GM13977 (cell line): ENCODE results near the gene RNF212B.

Experiments
- DNase-seq: peaks from one replicate; pipeline ENCODE4 v3.0.0; 2012; ENCODE audit warnings: low spot score
- CTCF ChIP-seq: IDR thresholded peaks from 2 replicates; pipeline ENCODE4 v1.5.1; 2012; ENCODE audit warnings: mild to moderate bottlenecking, control low read depth; ENCODE audit not compliant: insufficient read depth; ENCODE audit errors: extremely low read depth, missing control alignments
- in situ Hi-C: fragments of 300-500 bp; cut with MboI; formaldehyde crosslinking; loops from one replicate; pipeline ENCODE4 v1.12.0; 2022; ENCODE audit warnings: low sequenced_read_pairs, low pct_unique_long_range_greater_than_20kb, mixed read lengths, inconsistent platforms; ENCODE audit not compliant: unreplicated experiment

RNF212B gene

GRCh38 chr14:23285530-23286019 lies 47.8 kb downstream of the RNF212B start:
- no peak for TF ChIP-seq CTCF
- in situ Hi-C loops, result no loop called here
- DNase-seq, result no peak

- in situ Hi-C loops, result no loop called here
- no peak for TF ChIP-seq CTCF
- peak; percentile 97 for DNase-seq
These were observed 48.5 kb downstream of the RNF212B start, which contains the start of gene HOMEZ for GRCh38 chr14:23286020-23286901. Gene HOMEZ (minus strand): TSS chr14:23286132. CDS start chr14:23285952, 180 bp downstream.

DNA sequence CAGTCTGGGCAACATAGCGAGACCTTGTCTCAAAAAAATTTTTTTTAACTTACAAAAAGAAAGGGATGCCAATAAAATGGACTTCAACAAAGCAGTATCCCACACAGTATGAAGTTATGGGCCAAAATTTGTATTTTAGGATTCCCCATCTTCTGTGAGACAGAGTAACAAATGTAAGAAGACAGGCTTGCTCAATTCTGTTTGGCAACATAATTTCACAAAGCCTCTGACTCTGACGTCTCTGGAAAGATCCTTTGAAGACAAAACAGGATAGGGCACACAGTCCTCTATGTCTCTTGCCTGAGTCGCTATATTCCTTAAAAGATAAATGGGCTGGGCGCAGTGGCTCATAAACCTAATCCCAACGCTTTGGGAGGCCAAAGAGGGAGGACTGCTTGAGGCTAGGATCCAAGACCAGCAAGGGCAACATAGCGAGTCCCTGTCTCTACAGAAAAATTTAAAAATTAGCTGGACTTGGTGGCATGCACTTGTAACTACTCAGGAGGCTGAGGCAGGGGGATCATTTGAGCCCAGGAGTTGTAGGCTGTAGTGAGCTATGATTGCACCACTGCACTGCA lies 49.3 kb downstream of the RNF212B start:
- DNase-seq, result no peak
- in situ Hi-C loops, result no loop called here
- TF ChIP-seq CTCF, result no peak

- in situ Hi-C loops, result no loop called here
- DNase-seq, result no peak
- TF ChIP-seq CTCF, result peak; percentile 80
These were observed 57.2 kb downstream of the RNF212B start for GRCh38 chr14:23294734-23295561.

DNA sequence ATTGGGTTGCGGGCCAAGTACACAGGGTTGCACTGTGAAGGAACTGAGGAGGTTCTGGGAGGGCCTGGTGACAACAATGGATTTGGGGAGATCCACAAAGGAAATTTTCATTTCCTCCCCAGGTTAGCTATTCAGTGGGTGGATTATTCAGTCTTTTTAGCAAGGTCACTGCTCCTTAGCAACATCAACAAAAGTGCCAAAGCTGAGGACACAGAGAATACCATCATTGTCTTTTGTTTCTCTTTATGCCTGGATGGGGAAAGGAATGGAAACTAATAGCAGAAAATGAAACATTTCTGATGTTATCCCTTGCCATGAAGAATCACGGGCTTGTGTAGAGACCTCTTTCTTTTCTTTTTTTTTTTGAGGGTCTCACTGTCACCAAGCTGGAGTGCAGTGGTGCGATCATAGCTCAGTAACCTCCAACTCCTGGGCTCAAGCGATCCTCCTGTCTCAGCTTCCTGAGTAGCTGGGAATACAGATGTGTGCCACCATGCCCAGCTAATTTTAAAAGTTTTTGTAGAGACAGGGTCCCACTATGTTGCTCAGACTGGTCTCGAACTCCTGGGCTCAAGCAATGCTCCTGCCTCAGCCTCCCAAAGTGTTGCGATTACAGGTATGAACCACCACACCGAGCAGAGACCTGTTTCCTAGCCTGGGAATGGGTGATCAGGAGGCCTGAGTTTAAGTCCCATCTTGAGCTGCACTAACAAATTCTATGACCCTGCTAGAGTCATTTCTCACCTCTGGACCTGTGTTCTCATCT lies 58.5 kb downstream of the RNF212B start:
- no peak for TF ChIP-seq CTCF
- no peak for DNase-seq
- in situ Hi-C loops, result no loop called here

GRCh38 chr14:23297096-23297495 lies 59.4 kb downstream of the RNF212B start:
- TF ChIP-seq CTCF, result no peak
- in situ Hi-C loops, result no loop called here
- no peak for DNase-seq
